Prostate gland (tissue), 2 donors: ENCODE measurements around the gene UGDH.

Experiments
- CTCF ChIP-seq, 4 experiments: fragments of 200-600 bp in 2 of 4; fragments of 450-650 bp in 2 of 4; sonication (generic) in 2 of 4; IDR thresholded peaks; 1 replicate in 3 of 4; 2 replicates in 1 of 4; pipeline ENCODE4 v1.5.1; 2016 to 2019; ENCODE audit warnings: antibody characterized with exemption in 4 of 4, mild to moderate bottlenecking in 2 of 4, moderate library complexity in 2 of 4
- POLR2A ChIP-seq: fragments of 450-650 bp; IDR thresholded peaks from one replicate; pipeline ENCODE4 v1.6.1; 2016; ENCODE audit warnings: antibody characterized with exemption, mild to moderate bottlenecking
- POLR2AphosphoS5 ChIP-seq: sonication (generic); formaldehyde crosslinking; IDR thresholded peaks from one replicate; pipeline ENCODE4 v1.6.1; 2017; ENCODE audit warnings: antibody characterized with exemption

GRCh38 chr4:39451423-39452023 lies 75.7 kb downstream of the UGDH start:
- TF ChIP-seq POLR2AphosphoS5, result no peak
- no peak for TF ChIP-seq CTCF (IDR thresholded peaks at IDR 0.05)
- TF ChIP-seq POLR2A, result no peak
